IMR-90 (cell line): ENCODE data around the gene SLC38A1. TPM values are rescaled to one million over a fixed set of nuclear protein-coding genes. Genes with fewer than 3 reads are reported as not detected.

Experiments
- ATAC-seq: fragments of 200-7000 bp; cut with Tn5 transposase; 2 replicates; pipeline ENCODE4 v1.9.1; 2020; ENCODE audit warnings: low read depth, mild to moderate bottlenecking, moderate library complexity
- BruUV-seq: library from RNA; stranded (reverse); fragments of 400-500 nt; replicated peaks from 2 replicates; lab custom pipeline; 2021; lab: Mats Ljungman, UMichigan
- CTCF ChIA-PET: fragments of 300-600 bp; formaldehyde crosslinking; extraction: SDS; loops from one replicate; lab custom pipeline; 2021; ENCODE audit warnings: antibody characterized with exemption; lab: Yijun Ruan, JAX
- POLR2A ChIA-PET: fragments of 300-600 bp; sonication (Branson Sonifier 250); formaldehyde crosslinking; loops from one replicate; lab custom pipeline; 2022; ENCODE audit warnings: antibody characterized with exemption; ENCODE audit not compliant: unreplicated experiment; lab: Charles Lee
- DNase-seq: peaks from one replicate; pipeline ENCODE4 v3.0.0; 2013
- H2AFZ ChIP-seq: replicated peaks from 2 replicates; pipeline ENCODE3; 2013; ENCODE audit warnings: low read length, mild to moderate bottlenecking; ENCODE audit not compliant: poor library complexity
- H2AK5ac ChIP-seq: 2 replicates; pipeline ENCODE4 v1.6.1; 2013; ENCODE audit warnings: low read depth, low read length, inconsistent platforms
- H2AK9ac ChIP-seq: replicated peaks from 2 replicates; pipeline ENCODE3; 2013; ENCODE audit warnings: mild to moderate bottlenecking, low read depth, low read length, moderate library complexity; ENCODE audit not compliant: poor library complexity
- H2BK120ac ChIP-seq: 2 replicates; pipeline ENCODE4 v1.6.1; 2013; ENCODE audit warnings: low read depth, low read length, inconsistent platforms
- H2BK15ac ChIP-seq: 3 replicates; pipeline ENCODE4 v1.6.1; 2013; ENCODE audit warnings: low read depth, low read length, inconsistent platforms
- H2BK20ac ChIP-seq: 2 replicates; pipeline ENCODE4 v1.6.1; 2013; ENCODE audit warnings: low read depth, mild to moderate bottlenecking, inconsistent platforms, low read length, moderate library complexity
- H2BK5ac ChIP-seq: 2 replicates; pipeline ENCODE4 v1.6.1; 2013; ENCODE audit warnings: mild to moderate bottlenecking, low read depth, low read length, inconsistent platforms; ENCODE audit not compliant: poor library complexity, severe bottlenecking
- H3K14ac ChIP-seq: replicated peaks from 2 replicates; pipeline ENCODE4 v1.6.1; 2013; ENCODE audit warnings: low read depth, low read length, inconsistent platforms
- H3K18ac ChIP-seq: 2 replicates; pipeline ENCODE4 v1.6.1; 2013; ENCODE audit warnings: low read depth, low read length, control low read depth
- H3K23ac ChIP-seq: 2 replicates; pipeline ENCODE4 v1.6.1; 2013; ENCODE audit warnings: low read depth, low read length, inconsistent platforms
- H3K27ac ChIP-seq: 2 replicates; pipeline ENCODE4 v1.5.1; 2013; ENCODE audit warnings: mild to moderate bottlenecking, control low read depth, low read length; ENCODE audit not compliant: insufficient read depth
- H3K27me3 ChIP-seq: 2 replicates; pipeline ENCODE4 v1.6.1; 2013; ENCODE audit warnings: low read length; ENCODE audit not compliant: control insufficient read depth, insufficient read depth
- H3K36me3 ChIP-seq: 2 replicates; pipeline ENCODE4 v1.6.1; 2013; ENCODE audit warnings: low read length, mixed read lengths; ENCODE audit not compliant: control insufficient read depth, insufficient read depth
- H3K4ac ChIP-seq: 2 replicates; pipeline ENCODE4 v1.6.1; 2013; ENCODE audit warnings: low read depth, low read length, inconsistent platforms
- H3K4me1 ChIP-seq: 2 replicates; pipeline ENCODE4 v1.6.1; 2013; ENCODE audit warnings: low read length, mixed read lengths; ENCODE audit not compliant: control insufficient read depth, insufficient read depth
- H3K4me2 ChIP-seq: 2 replicates; pipeline ENCODE4 v1.6.1; 2013; ENCODE audit warnings: low read depth, mild to moderate bottlenecking, control low read depth, low read length, moderate library complexity
- H3K4me3 ChIP-seq: 2 replicates; pipeline ENCODE4 v1.5.1; 2013; ENCODE audit warnings: low read depth, mild to moderate bottlenecking, control low read depth, low read length, moderate library complexity; ENCODE audit not compliant: insufficient read depth
- H3K56ac ChIP-seq: 2 replicates; pipeline ENCODE4 v1.6.1; 2013; ENCODE audit warnings: low read length, inconsistent platforms; ENCODE audit not compliant: insufficient read depth; ENCODE audit errors: extremely low read depth
- H3K79me1 ChIP-seq, 2 experiments: 2 replicates each; pipeline ENCODE4 v1.6.1; 2013; ENCODE audit warnings: low read length in 2 of 2, inconsistent platforms in 1 of 2, low read depth in 1 of 2
- H3K9ac ChIP-seq: 2 replicates; pipeline ENCODE4 v1.6.1; 2013; ENCODE audit warnings: low read depth, low read length, control low read depth
- H3K9me1 ChIP-seq: 2 replicates; pipeline ENCODE4 v1.6.1; 2013; ENCODE audit warnings: low read length, inconsistent platforms; ENCODE audit not compliant: insufficient read depth
- H3K9me3 ChIP-seq: 2 replicates; pipeline ENCODE4 v1.6.1; 2013; ENCODE audit warnings: low read length; ENCODE audit not compliant: control insufficient read depth, insufficient read depth
- H4K20me1 ChIP-seq: 2 replicates; pipeline ENCODE4 v1.6.1; 2013; ENCODE audit warnings: low read length, inconsistent platforms; ENCODE audit not compliant: insufficient read depth
- H4K5ac ChIP-seq: 2 replicates; pipeline ENCODE4 v1.6.1; 2013; ENCODE audit warnings: mild to moderate bottlenecking, low read depth, low read length, control low read depth
- H4K8ac ChIP-seq, 2 experiments: 2 replicates each; pipeline ENCODE4 v1.6.1; 2013; ENCODE audit warnings: low read depth in 2 of 2, low read length in 2 of 2, control low read depth in 1 of 2, inconsistent platforms in 1 of 2
- H4K91ac ChIP-seq: 2 replicates; pipeline ENCODE4 v1.6.1; 2013; ENCODE audit warnings: low read depth, low read length, inconsistent platforms; ENCODE audit not compliant: insufficient read depth
- BHLHE40 ChIP-seq: fragments of 150-350 bp; IDR thresholded peaks from 2 replicates; pipeline ENCODE4 v1.6.1; 2016; ENCODE audit warnings: mild to moderate bottlenecking, low read depth, low read length
- CEBPB ChIP-seq: IDR thresholded peaks from 2 replicates; pipeline ENCODE4 v1.6.1; 2012; ENCODE audit warnings: low read depth, low read length, improper control_type of control experiment
- CHD1 ChIP-seq: IDR thresholded peaks from 2 replicates; pipeline ENCODE4 v1.6.1; 2012; ENCODE audit warnings: low read depth, low read length, improper control_type of control experiment
- FOS ChIP-seq: fragments of 150-350 bp; IDR thresholded peaks from 2 replicates; pipeline ENCODE4 v1.6.1; 2016; ENCODE audit warnings: low read depth, low read length
- MAFK ChIP-seq: IDR thresholded peaks from 2 replicates; pipeline ENCODE4 v1.6.1; 2012; ENCODE audit warnings: low read depth, low read length, improper control_type of control experiment
- MAZ ChIP-seq: IDR thresholded peaks from 2 replicates; pipeline ENCODE4 v1.6.1; 2012; ENCODE audit warnings: low read depth, mild to moderate bottlenecking, low read length, improper control_type of control experiment, moderate library complexity, borderline replicate concordance
- MXI1 ChIP-seq: IDR thresholded peaks from 2 replicates; pipeline ENCODE4 v1.6.1; 2012; ENCODE audit warnings: low read depth, mild to moderate bottlenecking, low read length, moderate library complexity, borderline replicate concordance
- NFE2L2 ChIP-seq: fragments of 150-350 bp; IDR thresholded peaks from 2 replicates; pipeline ENCODE4 v1.6.1; 2016; ENCODE audit warnings: low read depth, mild to moderate bottlenecking, low read length
- POLR2A ChIP-seq: IDR thresholded peaks from 2 replicates; pipeline ENCODE4 v1.6.1; 2012; ENCODE audit warnings: mild to moderate bottlenecking, low read depth, low read length
- RAD21 ChIP-seq: IDR thresholded peaks from 2 replicates; pipeline ENCODE4 v1.6.1; 2012; ENCODE audit warnings: low read length, improper control_type of control experiment
- RCOR1 ChIP-seq: IDR thresholded peaks from 2 replicates; pipeline ENCODE4 v1.6.1; 2012; ENCODE audit warnings: mild to moderate bottlenecking, low read length, improper control_type of control experiment; ENCODE audit not compliant: insufficient replicate concordance
- RFX5 ChIP-seq: IDR thresholded peaks from 2 replicates; pipeline ENCODE4 v1.8.0; 2012; ENCODE audit warnings: low read depth, mild to moderate bottlenecking, low read length, moderate library complexity
- SMC3 ChIP-seq: fragments of 150-350 bp; IDR thresholded peaks from 2 replicates; pipeline ENCODE4 v1.6.1; 2016; ENCODE audit warnings: low read depth, mild to moderate bottlenecking, antibody characterized with exemption, low read length, moderate library complexity
- WGBS, 2 experiments: methylation state at CpG; one replicate each; pipeline versions ENCODE4 v1.1.5 to v1.1.7; 2013; ENCODE audit warnings: missing lambda C conversion rate in 2 of 2; ENCODE audit not compliant: insufficient read length in 1 of 2; ENCODE audit errors: extremely low coverage in 2 of 2; 5-methylcytosine and 5-hydroxymethylcytosine counted together
- dilution Hi-C: fragments of 300-500 bp; cut with HindIII; formaldehyde crosslinking; loops from one replicate; pipeline ENCODE4 v1.14.3; 2018; ENCODE audit warnings: low sequenced_read_pairs; ENCODE audit not compliant: unreplicated experiment
- in situ Hi-C: fragments of 300-500 bp; cut with MboI; formaldehyde crosslinking; loops from 3 replicates; pipeline ENCODE4 v1.14.3; 2019; ENCODE audit warnings: low sequenced_read_pairs, inconsistent platforms, mixed read lengths
- intact Hi-C: fragments of 100-400 bp; cut with micrococcal nuclease; formaldehyde crosslinking; loops from 2 replicates; pipeline ENCODE4 v1.10.0; 2022
- polyA plus RNA-seq, 3 experiments: library from polyadenylated mRNA; depleted of rRNA; stranded (reverse); fragments of >200 nt; gene quantifications; 2 replicates each; pipeline ENCODE4 v1.2.3, GENCODE V29; 2012; ENCODE audit warnings: low replicate concordance in 1 of 3
- total RNA-seq: library from RNA; depleted of rRNA; stranded (reverse); fragments of >200 nt; gene quantifications from 2 replicates; pipeline ENCODE4 v1.2.3, GENCODE V29; 2012
- TF ChIP-seq, protein P1 (sequence below): fragments of 150-350 bp; IDR thresholded peaks from 2 replicates; pipeline ENCODE4 v1.6.1; 2017; ENCODE audit warnings: mild to moderate bottlenecking, antibody characterized with exemption, low read length, low read depth
- TF ChIP-seq, protein P2 (sequence below): fragments of 150-350 bp; IDR thresholded peaks from 2 replicates; pipeline ENCODE4 v1.6.1; 2016; ENCODE audit warnings: low read depth, mild to moderate bottlenecking, low read length, moderate library complexity, borderline replicate concordance
- TF ChIP-seq, protein P3 (sequence below): conservative IDR thresholded peaks from 2 replicates; pipeline ENCODE4 v1.5.1; 2012; ENCODE audit warnings: mild to moderate bottlenecking, low read depth, low read length, improper control_type of control experiment

The SLC38A1 gene
- total and polyA plus RNA-seq, 2 of the 4 experiments (the other 2 are of a cell fraction), result 22.8 to 61.5 TPM

DNA sequence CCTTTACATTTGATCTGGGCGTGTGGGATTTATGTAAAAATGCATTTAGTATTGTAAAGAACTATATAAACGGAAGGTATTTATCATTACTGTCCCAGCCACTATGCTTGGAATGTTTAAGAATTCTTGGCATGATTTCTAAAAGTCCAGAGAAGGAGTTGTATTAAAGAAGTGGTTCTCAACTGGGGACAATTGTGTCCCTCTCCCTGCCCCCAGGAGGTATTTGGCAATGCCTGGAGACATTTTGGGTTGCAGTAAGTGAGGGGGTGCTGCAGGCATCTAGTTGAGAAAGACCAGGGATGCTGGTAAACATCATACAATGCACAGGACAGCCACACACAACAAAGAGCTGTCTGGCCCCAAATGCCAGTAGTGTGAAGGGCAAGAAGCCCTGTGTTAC lies 7.2 kb downstream of the SLC38A1 start:
- Histone ChIP-seq H3K27ac (peak overlapping the region; percentile 70), H4K20me1 (peaks cover 77% of the 10 kb centered on the region), H2AK9ac (peak overlapping the region; percentile 25), H2BK5ac (peak overlapping the region; percentile 98), H2BK15ac (peak overlapping the region; percentile 90; the same call in 1 of the 3 replicates), H2BK20ac (peak overlapping the region; percentile 89), H3K14ac (peak overlapping the region; percentile 92), H3K18ac (peak overlapping the region; percentile 94), H3K4ac (peak overlapping the region; percentile 90), H3K79me1 (peaks cover 16 to 72% of the 10 kb centered on the region in 2 experiments), H3K27me3 (no peaks in the 10 kb centered on the region), H3K4me1 (peaks cover 29% of the 10 kb centered on the region), H3K9me1 (peaks cover 25% of the 10 kb centered on the region), H4K8ac (peak overlapping the region in 1 of 2 experiments; percentile 88; a peak in 2 of 4 replicates), H3K56ac (peak overlapping the region; percentile 63; the same call in 1 of the 2 replicates), H3K4me2 (peak overlapping the region; percentile 61), H3K36me3 (peaks cover 2% of the 10 kb centered on the region; the same call in 1 of the 2 replicates), H2AK5ac (peak overlapping the region; percentile 81), H3K9me3 (no peaks in the 10 kb centered on the region), H4K5ac (peak overlapping the region; percentile 96), H3K9ac (no peak overlapping the region), H4K91ac (peak overlapping the region; percentile 81), H3K23ac (peak overlapping the region; percentile 98), H2AFZ (no peak overlapping the region), H3K4me3 (no peak overlapping the region), H2BK120ac (peak overlapping the region; percentile 86)
- dilution Hi-C loops, result no loop called here
- intact Hi-C loops, result loop anchor here (5.0 to 10.0 kb wide), 3 partner anchors 39 to 673 kb away; no protein-coding TSS in a partner anchor
- POLR2A ChIA-PET, result no interaction called here
- BruUV-seq, result no TSS peak
- in situ Hi-C loops, result no loop called here
- WGBS, 2 experiments, result no CpG with 5 or more reads among the region's 2 CpGs
- CTCF ChIA-PET, result interaction anchor here (0.8 to 1.4 kb wide), 2 partner anchors 53 to 137 kb away, joined by 3 to 4 read pairs; no protein-coding TSS in a partner anchor
- TF ChIP-seq RAD21 (no peak), MAFK (no peak), SMC3 (no peak), MAZ (no peak), RCOR1 (no peak), POLR2A (no peak), MXI1 (no peak), CEBPB (no peak), RFX5 (no peak), NFE2L2 (no peak), CHD1 (no peak), BHLHE40 (no peak), FOS (no peak)
- TF ChIP-seq, protein P1, sequence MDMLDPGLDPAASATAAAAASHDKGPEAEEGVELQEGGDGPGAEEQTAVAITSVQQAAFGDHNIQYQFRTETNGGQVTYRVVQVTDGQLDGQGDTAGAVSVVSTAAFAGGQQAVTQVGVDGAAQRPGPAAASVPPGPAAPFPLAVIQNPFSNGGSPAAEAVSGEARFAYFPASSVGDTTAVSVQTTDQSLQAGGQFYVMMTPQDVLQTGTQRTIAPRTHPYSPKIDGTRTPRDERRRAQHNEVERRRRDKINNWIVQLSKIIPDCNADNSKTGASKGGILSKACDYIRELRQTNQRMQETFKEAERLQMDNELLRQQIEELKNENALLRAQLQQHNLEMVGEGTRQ, result no peak
- TF ChIP-seq, protein P2, sequence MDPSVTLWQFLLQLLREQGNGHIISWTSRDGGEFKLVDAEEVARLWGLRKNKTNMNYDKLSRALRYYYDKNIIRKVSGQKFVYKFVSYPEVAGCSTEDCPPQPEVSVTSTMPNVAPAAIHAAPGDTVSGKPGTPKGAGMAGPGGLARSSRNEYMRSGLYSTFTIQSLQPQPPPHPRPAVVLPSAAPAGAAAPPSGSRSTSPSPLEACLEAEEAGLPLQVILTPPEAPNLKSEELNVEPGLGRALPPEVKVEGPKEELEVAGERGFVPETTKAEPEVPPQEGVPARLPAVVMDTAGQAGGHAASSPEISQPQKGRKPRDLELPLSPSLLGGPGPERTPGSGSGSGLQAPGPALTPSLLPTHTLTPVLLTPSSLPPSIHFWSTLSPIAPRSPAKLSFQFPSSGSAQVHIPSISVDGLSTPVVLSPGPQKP, result no peak
- TF ChIP-seq, protein P3, sequence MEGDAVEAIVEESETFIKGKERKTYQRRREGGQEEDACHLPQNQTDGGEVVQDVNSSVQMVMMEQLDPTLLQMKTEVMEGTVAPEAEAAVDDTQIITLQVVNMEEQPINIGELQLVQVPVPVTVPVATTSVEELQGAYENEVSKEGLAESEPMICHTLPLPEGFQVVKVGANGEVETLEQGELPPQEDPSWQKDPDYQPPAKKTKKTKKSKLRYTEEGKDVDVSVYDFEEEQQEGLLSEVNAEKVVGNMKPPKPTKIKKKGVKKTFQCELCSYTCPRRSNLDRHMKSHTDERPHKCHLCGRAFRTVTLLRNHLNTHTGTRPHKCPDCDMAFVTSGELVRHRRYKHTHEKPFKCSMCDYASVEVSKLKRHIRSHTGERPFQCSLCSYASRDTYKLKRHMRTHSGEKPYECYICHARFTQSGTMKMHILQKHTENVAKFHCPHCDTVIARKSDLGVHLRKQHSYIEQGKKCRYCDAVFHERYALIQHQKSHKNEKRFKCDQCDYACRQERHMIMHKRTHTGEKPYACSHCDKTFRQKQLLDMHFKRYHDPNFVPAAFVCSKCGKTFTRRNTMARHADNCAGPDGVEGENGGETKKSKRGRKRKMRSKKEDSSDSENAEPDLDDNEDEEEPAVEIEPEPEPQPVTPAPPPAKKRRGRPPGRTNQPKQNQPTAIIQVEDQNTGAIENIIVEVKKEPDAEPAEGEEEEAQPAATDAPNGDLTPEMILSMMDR, result no peak
- DNase-seq, result no peak
- ATAC-seq, result no peak
